EH (cell line): ENCODE results near the gene GBX2.

Source experiments
- DNase-seq: peaks from one replicate; pipeline ENCODE4 v3.0.0-alpha.2; 2015; ENCODE audit warnings: low read depth

Gene GBX2

GRCh38 chr2:236167297-236168109, 683 bp downstream of the GBX2 start:
- peak; percentile 69 for DNase-seq

- no peak for DNase-seq
Measured at GRCh38 chr2:236166796-236167296, 1.3 kb downstream of the GBX2 start.

DNA sequence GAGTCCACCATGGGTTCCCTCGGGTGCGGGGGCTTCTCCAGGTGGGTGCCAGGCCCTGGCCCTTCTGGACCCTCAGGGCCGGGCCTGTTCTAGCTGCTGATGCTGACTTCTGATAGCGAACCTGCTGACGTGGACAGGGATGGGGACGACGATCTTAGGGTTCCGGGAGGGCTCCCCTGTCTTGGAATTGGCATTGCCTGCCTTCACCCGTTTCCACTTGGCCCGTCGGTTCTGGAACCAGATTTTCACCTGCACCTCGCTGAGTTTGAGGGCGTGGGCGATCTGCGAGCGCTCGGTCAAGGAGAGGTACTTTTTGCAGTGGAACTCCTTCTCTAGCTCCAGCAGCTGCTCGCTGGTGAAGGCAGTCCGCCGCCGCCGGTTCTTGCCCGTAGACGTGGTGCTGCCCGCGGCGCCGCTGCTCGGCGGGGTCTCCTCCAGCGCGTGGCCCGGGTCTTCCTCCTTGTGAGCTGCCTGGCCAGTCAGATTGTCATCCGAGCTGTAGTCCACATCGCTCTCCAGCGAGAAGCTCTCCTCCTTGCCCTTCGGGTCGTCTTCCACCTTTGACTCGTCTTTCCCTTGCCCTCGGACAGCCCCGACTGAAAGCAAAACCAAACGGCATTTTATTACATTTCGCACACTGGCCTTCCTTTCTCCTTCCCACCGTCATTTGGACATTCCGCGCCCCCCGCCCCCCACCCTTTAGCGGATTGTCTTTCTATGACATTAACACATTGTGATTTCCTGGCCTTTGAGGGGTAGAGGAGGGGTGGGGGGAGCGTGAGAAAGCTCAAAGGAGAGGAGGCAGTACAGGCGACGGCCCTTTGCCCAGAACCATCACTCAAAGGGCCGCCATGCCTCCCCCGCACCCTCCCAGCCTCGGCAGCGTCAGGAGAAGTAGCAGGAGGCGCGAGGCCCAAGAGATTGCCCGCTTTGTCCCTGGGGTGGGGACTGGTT, 2.1 kb downstream of the GBX2 start:
- DNase-seq, result peak; percentile 64

DNA sequence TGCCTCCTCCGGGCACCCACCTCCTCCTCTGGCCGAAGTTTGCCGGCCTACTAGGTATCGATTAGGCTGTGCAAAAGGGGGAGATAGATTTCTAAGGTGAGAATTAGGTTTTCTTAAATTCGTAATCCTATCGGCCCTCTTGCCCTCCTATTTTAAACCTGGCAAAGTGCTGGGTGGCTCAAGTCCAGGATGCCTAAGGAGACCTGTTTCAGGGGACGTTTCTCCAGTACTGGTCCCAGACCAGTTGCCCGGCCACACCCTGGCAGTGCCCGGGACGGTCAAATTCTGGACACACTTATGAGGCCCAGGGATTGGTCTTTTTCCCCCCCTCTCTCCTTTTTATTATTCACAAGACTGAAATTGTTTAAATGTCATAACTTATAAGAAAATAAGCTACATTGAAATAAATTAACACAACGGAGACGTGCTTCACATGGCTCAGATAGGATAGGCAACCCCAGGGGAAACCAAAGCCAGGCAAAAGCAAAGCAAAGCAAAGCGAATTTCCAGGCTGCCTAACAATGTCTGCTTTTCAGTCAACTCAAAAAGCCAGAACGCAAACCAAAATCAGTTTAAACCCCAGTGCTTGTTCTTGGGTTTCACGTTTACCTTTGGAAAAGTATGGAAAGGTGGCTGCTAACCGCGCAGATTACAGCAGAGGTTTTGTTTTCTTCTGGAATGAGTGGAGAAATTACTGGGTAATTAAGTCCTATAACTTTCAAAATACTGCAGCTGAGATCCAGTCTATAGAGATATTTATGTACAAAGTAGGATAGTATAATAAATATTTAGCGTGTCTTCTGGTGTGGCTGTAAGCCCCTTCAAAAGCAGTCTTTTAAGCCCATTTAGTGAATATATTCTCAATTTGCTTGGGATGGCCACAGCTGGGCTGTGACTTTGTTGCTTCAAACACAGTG, 3.0 kb downstream of the GBX2 start:
- peak; percentile 17 for DNase-seq

DNA sequence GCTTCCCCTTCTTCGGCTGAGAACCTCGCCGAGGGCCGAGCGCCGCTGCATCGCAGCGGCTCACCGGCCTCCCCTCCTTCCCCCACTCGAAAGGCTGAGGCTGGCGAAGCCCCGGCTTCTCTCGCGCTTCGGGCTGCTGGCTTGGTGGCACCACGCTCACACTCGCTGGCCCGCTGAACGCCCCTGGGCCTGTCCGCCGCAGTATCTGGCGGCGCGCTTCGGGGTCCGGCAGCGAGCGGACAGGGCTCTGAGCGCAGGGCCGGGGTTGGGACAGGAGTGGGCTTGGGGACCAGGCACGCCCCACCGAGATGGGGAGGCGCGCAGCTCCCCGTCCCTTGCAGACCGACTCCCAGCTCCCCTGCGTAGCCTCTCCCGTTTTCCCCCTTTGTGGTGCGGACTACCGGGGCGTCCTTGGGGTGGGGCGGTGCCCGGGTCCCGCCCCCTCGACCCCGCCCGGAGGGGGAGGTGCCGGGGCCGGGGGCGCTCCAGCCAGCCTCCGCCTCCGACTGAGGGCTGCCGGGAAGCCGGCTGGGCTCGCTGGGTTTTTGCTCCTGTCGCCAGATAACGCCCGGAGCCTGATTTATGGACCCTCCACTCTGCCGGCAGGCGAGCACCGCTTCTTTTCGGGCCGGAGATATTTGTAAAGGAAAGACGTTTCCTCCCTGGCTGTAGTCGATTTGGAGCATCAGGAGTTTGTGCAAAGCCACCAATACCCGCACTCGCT, 3.8 kb downstream of the GBX2 start:
- peak; percentile 72 for DNase-seq

GRCh38 chr2:236163471-236164200, 4.5 kb downstream of the GBX2 start:
- no peak for DNase-seq

DNA sequence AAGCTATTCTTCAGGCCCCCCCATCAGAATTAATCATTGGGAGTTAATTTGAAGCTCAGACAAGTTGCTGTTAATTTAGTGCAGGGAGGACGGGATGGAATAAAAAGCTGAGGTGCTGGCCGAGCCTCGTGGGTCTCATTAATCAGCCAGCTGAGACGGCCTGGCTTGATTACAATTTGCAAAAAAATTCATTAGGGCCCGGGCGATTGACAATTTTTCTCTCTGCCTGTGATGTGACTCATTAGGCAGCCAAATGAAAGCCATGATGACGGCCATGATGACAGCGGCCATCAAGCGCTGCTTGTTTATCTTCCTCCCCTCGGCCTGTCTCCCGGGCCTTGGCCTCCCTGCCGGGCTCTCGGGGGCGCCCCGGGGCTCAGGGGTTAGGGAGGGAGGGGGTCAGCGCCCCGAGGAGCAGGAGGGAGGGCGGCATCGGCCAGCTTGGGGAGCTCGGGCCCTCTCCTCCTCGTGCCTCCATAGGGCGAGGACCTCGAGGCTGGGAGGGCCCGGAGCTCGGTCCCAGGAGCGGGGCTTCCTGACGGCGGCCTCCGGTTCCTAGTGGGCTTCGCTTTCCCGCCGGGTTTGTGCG, 5.2 kb downstream of the GBX2 start:
- DNase-seq, result peak; percentile 19

- DNase-seq, result no peak
Measured at GRCh38 chr2:236162031-236162845, 5.9 kb downstream of the GBX2 start.

- no peak for DNase-seq
Measured at GRCh38 chr2:236161531-236161930, 6.7 kb downstream of the GBX2 start.

DNA sequence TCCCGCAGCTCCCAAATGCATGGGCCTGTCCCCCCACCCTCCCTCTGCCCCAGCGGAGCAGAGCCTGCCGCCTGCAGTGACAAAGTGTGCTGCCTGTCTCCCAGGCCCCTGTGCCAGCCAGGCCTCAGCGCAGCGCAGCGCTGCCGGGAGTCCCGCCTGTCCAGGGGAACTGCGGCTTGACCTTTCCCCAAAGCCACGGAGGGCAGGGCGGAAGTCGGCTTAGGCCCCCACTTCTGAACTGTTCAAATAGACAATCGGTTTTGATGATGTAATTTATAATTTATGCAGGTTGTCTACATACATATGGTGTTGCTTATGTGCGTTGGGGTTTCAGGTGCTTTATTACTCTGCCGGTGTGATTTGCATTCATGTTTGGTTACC, 7.1 kb downstream of the GBX2 start:
- DNase-seq, result no peak

DNA sequence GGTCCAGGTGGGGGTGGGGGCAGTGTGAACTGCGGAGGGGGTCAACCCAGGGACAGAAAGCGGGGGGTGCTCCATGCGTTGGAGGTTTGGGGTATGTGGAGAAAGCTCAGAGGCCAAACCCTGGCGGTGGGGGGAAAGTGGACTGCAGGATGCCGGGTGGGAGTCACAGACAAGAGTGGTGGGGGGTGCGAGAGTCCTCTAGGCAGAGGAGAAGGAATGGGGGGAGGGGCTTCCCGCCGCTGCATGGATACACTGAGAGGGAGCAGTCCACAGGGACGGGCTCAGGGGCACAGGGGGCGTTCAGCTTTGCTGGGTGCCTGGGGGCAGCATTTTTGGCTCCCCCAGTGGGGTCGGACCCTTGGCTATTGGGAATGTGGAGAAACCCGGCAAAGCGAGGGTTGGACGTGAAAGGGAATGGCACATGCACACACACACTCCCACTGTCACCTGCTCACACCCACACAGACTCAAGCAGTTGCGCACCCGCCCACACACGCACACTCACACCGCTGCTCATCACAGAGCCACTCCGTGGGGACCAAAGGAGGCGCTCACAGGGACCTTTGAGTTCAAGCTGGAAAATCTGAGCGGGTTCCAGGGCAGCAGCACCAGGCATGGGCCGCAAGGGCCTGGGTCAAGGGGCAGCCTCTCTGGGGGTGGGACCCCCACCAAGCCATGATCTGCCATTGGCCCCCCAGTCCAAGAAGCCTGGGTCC, 7.7 kb downstream of the GBX2 start:
- peak; percentile 16 for DNase-seq

- no peak for DNase-seq
Measured at GRCh38 chr2:236159778-236160170, 8.4 kb downstream of the GBX2 start.

GRCh38 chr2:236158969-236159777, 9.0 kb downstream of the GBX2 start:
- DNase-seq, result no peak

DNA sequence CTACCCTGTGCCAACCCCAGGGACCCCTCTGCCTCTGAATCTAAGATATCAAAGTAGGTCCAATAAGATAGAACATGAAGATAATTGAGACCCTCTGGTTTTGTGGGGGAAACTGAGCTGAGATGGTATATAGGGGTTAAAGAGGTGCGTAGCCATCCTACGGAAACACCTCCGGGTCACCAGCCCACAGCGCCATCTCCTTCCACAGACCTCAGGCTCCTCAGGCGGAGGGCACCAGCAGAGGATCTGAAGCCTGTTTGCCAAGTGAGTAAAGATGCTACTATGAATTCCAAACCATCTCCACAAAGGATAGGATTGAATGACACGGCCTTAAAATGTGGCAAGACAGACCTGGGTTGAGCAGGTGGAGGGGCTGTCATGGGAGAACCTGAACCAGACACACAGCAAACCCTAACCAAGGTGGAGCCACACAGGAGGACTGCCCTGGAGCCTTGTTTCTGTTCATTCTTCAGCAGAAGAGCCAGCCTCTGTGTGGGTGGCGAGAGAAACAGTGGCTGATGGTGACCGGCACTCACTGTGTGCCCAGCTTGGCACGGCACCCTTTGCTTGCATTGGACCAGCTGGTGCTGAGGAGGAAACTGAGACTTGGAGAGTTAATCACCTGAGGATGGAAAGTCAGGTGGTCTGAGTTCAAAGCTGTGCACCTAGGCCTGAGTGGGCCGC, 10.2 kb downstream of the GBX2 start:
- no peak for DNase-seq

GRCh38 chr2:236157366-236157765, 10.8 kb downstream of the GBX2 start:
- DNase-seq, result peak; percentile 39

DNA sequence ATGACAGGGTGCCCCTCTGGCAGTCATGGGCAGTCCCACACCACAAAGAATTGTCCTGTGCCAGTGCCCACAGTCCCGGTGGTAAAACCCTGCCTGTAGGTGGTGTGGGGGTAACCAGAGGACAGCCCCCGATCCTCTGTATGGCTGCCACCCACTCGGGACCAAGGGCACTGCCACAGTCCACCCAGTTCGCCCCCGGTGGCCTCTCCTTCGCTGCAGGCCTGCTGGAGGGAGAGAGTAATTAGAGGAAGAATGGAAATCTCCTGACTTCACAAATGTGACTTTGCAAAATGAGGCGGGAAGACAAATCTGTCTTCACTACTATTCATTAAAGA, 11.4 kb downstream of the GBX2 start:
- no peak for DNase-seq
